Lower leg skin (tissue), 4 donors: ENCODE measurements around the gene GEMIN8. TPM values are rescaled to one million over a fixed set of nuclear protein-coding genes. Genes with fewer than 3 reads are reported as not detected.

Source experiments
- DNase-seq, 2 donors: peaks; one replicate each; pipeline ENCODE4 v3.0.0-alpha.2; 2019; ENCODE audit warnings: low spot score in 2 of 2
- H3K4me3 ChIP-seq: fragments of 200-600 bp; sonication (generic); 2 replicates; pipeline ENCODE4 v1.5.1; 2017; ENCODE audit warnings: mild to moderate bottlenecking, low read depth; ENCODE audit not compliant: poor library complexity, severe bottlenecking
- POLR2A ChIP-seq, 2 donors: fragments of 450-650 bp; IDR thresholded peaks; one replicate each; pipeline ENCODE4 v1.6.1; 2016 to 2017; ENCODE audit warnings: antibody characterized with exemption in 2 of 2, mild to moderate bottlenecking in 1 of 2, moderate library complexity in 1 of 2
- WGBS, 2 donors: methylation state at CpG; one replicate each; pipeline ENCODE4 v1.1.5; 2018; 5-methylcytosine and 5-hydroxymethylcytosine counted together
- intact Hi-C: fragments of 100-400 bp; cut with DNase I; formaldehyde crosslinking; loops from one replicate; pipeline ENCODE4 v1.15.0; 2023; ENCODE audit warnings: low total_unique reads
- total RNA-seq, 4 donors: library from RNA; depleted of rRNA; stranded (reverse); fragments of >200 nt; gene quantifications; one replicate each; pipeline ENCODE4 v1.1.0, GENCODE V29; 2016
- TF ChIP-seq, protein P1 (sequence below), 3 donors: fragments of 450-650 bp; IDR thresholded peaks; one replicate each; pipeline ENCODE4 v1.5.1; 2016; ENCODE audit warnings: antibody characterized with exemption in 3 of 3, mild to moderate bottlenecking in 3 of 3, moderate library complexity in 2 of 3

GEMIN8 gene, protein sequence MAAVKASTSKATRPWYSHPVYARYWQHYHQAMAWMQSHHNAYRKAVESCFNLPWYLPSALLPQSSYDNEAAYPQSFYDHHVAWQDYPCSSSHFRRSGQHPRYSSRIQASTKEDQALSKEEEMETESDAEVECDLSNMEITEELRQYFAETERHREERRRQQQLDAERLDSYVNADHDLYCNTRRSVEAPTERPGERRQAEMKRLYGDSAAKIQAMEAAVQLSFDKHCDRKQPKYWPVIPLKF
- total RNA-seq, result 10 to 100 TPM; 12.0 to 18.6 (median 16.3) TPM

DNA sequence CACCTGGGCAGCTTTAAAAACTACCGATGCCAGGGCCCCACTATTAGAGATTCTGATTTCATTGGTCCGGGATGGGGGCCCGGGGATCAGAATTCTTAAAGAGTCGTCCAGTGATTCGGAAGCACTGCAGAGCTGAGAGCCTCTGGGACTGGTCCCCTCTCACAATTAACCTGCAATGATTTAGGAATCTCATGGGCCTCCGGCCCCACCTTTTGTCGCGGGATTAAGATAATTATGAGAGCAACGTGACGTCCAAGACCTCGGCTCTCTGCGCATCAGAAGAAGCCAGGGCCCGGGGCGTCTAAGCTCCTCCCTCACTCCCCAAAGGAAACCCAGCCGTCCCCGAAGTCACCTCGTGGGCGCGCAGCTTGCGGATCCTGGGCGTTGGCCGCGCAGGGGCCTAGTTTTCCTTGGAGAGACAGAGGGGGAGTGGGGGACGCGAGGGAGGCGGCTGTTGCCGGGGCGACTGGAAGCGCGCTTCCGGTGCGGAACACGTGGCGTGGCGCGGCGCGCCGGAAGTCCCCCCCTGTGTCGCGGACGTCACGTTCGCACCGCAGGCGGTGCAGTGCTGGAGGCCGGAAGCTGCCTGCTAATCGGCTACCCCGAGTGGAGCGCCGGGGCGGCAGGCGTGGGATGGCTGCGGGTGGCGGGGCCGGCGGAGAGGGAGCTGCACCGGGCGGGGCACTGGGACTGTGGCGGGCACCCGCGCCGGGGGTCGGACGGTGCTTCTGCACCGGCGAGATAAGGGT is at the start of gene GEMIN8:
GEMIN8 (minus strand) TSS at position 468 of the 749 bp plus-strand sequence. CDS start 8,414 bp downstream, outside the sequence.
- intact Hi-C loops, result loop anchor here (5.0 kb wide), 3 partner anchors 282 to 522 kb away; no protein-coding TSS in a partner anchor
- WGBS, 2 donors, result 0 to 2% methylated on average over 9 to 15 of the region's 67 CpGs
- H3K4me3 ChIP-seq, result peak within 1 kb of the TSS; percentile 36
- DNase-seq, result peak; percentile 78 to 96
- TF ChIP-seq POLR2A (IDR thresholded peaks at IDR 0.05), result no peak
- TF ChIP-seq, protein P1, sequence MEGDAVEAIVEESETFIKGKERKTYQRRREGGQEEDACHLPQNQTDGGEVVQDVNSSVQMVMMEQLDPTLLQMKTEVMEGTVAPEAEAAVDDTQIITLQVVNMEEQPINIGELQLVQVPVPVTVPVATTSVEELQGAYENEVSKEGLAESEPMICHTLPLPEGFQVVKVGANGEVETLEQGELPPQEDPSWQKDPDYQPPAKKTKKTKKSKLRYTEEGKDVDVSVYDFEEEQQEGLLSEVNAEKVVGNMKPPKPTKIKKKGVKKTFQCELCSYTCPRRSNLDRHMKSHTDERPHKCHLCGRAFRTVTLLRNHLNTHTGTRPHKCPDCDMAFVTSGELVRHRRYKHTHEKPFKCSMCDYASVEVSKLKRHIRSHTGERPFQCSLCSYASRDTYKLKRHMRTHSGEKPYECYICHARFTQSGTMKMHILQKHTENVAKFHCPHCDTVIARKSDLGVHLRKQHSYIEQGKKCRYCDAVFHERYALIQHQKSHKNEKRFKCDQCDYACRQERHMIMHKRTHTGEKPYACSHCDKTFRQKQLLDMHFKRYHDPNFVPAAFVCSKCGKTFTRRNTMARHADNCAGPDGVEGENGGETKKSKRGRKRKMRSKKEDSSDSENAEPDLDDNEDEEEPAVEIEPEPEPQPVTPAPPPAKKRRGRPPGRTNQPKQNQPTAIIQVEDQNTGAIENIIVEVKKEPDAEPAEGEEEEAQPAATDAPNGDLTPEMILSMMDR (IDR thresholded peaks at IDR 0.05), result no peak

DNA sequence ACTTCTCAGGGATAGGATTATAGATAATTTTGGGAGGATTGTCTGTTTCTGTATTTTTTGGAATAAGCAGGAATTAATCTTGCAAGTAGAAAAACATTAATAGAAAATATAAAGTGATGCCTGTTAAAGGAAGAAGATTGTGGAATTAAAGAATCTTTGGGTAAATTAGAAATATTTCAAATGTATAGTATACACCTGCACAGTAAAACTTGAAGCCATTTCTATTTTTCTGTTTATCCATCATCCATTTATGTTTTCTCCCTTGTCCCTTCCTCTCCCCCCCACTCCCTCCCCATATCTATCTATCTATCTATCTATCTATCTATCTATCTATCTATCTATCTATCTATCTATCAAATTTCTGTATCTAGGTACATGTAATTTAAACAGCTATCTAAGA is 46.9 kb upstream of the GEMIN8 start:
- H3K4me3 ChIP-seq, result no peak overlapping the region
- no peak for DNase-seq
- intact Hi-C loops, result no loop called here
- no peak for TF ChIP-seq POLR2A (IDR thresholded peaks at IDR 0.05)
- TF ChIP-seq, protein P1 (IDR thresholded peaks at IDR 0.05), result no peak

DNA sequence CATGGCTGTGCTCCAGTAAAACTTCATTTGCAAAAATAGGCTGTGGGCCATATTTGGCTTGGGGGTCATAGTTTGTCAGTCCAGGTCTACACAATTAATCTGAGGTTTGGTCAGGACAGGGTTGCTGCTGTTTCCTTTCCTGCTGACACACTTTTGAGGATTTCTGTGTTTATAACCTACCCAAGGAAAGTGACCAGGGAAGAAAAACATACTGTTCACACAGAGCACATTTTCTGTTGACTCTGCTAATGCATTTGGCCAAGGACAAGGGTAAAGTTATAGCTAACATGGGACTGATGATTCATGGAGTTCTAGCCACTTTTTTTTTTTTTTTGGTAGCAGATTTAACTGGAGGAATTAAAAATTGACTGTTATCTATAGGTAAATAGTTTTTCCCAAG is 43.9 kb upstream of the GEMIN8 start:
- TF ChIP-seq POLR2A (IDR thresholded peaks at IDR 0.05), result no peak
- TF ChIP-seq, protein P1 (IDR thresholded peaks at IDR 0.05), result no peak
- intact Hi-C loops, result no loop called here
- DNase-seq, result no peak
- no peak overlapping the region for H3K4me3 ChIP-seq

DNA sequence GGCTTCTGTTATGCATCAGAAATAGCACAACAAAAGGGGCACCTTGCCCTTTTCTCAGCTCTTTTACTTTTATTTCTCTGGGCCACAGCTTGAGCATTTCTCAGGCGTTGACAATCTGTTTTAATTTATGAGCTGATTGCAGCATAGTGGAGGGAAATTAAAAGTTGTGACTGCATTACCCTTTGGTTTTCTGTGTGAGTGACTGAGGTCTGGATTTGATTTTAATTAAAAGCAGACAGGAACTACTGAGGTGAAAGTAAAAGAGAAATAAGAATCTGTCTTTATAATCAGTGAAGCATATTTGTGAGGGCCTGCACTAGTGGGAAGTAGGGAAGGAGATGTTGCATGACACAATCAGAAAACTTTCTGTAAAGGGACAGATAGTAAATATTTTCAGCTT is 43.4 kb upstream of the GEMIN8 start:
- no peak for DNase-seq
- no peak for TF ChIP-seq POLR2A (IDR thresholded peaks at IDR 0.05)
- TF ChIP-seq, protein P1 (IDR thresholded peaks at IDR 0.05), result no peak
- 11 to 23% methylated on average over 1 of the region's 1 CpG for WGBS, 2 donors
- no peak overlapping the region for H3K4me3 ChIP-seq
- intact Hi-C loops, result no loop called here

DNA sequence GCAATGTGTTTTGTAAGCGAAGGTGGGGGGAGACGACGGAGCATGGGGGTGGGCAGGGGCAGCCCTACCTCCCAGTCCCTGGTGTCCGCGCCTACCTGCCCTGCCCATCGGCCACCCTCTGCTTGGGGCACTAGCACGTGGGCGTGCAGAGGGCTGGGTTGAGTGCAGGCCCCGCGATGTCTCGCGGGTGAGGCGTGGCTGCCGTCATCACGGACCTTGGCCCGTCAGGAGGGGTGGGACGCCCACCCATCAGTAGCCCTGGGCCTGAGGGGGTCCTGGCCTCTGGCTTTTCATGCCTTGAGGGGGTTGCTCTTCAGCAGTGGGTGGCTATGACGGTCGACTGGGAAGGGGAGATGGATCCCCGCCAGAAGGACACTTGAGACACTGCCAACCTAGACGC is 36.1 kb upstream of the GEMIN8 start:
- DNase-seq, result no peak
- TF ChIP-seq POLR2A (IDR thresholded peaks at IDR 0.05), result no peak
- TF ChIP-seq, protein P1 (IDR thresholded peaks at IDR 0.05), result no peak

More for the DNA sequence above, 36.1 kb upstream of the GEMIN8 start:
- WGBS, 2 donors, result 83 to 90% methylated on average over 7 to 21 of the region's 21 CpGs
- intact Hi-C loops, result no loop called here
- no peak overlapping the region for H3K4me3 ChIP-seq
